CD4-positive, alpha-beta T cell treated with Interleukin-15 for 4 hours (primary cell): ENCODE results near the gene ARHGAP4.

Source experiments
- DNase-seq: peaks from one replicate; pipeline ENCODE4 v3.0.0-alpha.2; 2020; ENCODE audit warnings: low spot score

The ARHGAP4 gene

GRCh38 chrX:153945956-153946943, 20.2 kb upstream of the ARHGAP4 start:
- no peak for DNase-seq

GRCh38 chrX:153944800-153945150, 18.7 kb upstream of the ARHGAP4 start:
- no peak for DNase-seq

- DNase-seq, result peak; percentile 33
These were observed 18.2 kb upstream of the ARHGAP4 start, which contains the start of gene RENBP for GRCh38 chrX:153944140-153944799. Gene RENBP (minus strand): TSS chrX:153944643. CDS start chrX:153944610, 33 bp downstream.

- no peak for DNase-seq
These were observed 15.5 kb upstream of the ARHGAP4 start for GRCh38 chrX:153941336-153942252.

GRCh38 chrX:153939573-153939972, 13.5 kb upstream of the ARHGAP4 start:
- no peak for DNase-seq

- no peak for DNase-seq
These were observed 12.2 kb upstream of the ARHGAP4 start for GRCh38 chrX:153938226-153938786.

- DNase-seq, result no peak
These were observed 11.0 kb upstream of the ARHGAP4 start for GRCh38 chrX:153937056-153937455.

GRCh38 chrX:153935326-153935851, 9.3 kb upstream of the ARHGAP4 start:
- no peak for DNase-seq

- DNase-seq, result peak; percentile 57
These were observed 8.8 kb upstream of the ARHGAP4 start, which contains the start of gene NAA10 for GRCh38 chrX:153934762-153935325. Gene NAA10 (minus strand): TSS chrX:153935037. CDS start chrX:153934904, 133 bp downstream.

GRCh38 chrX:153934148-153934761, 8.2 kb upstream of the ARHGAP4 start:
- no peak for DNase-seq

- DNase-seq, result no peak
These were observed 7.7 kb upstream of the ARHGAP4 start for GRCh38 chrX:153933748-153934147.

GRCh38 chrX:153932220-153932915, 6.3 kb upstream of the ARHGAP4 start:
- no peak for DNase-seq

GRCh38 chrX:153931748-153932147, 5.7 kb upstream of the ARHGAP4 start:
- no peak for DNase-seq

- no peak for DNase-seq
These were observed 5.1 kb upstream of the ARHGAP4 start for GRCh38 chrX:153931151-153931550.

- DNase-seq, result no peak
These were observed 4.2 kb upstream of the ARHGAP4 start for GRCh38 chrX:153930011-153930910.

- DNase-seq, result no peak
These were observed 3.5 kb upstream of the ARHGAP4 start for GRCh38 chrX:153929576-153929975.

GRCh38 chrX:153928846-153929245, 2.8 kb upstream of the ARHGAP4 start:
- no peak for DNase-seq

GRCh38 chrX:153927922-153928760, 2.1 kb upstream of the ARHGAP4 start:
- peak; percentile 94 for DNase-seq
